GM21723 (cell line): ENCODE measurements around the gene GHRH.

Experiments
- ATAC-seq: cut with Tn5 transposase; IDR thresholded peaks from one replicate; pipeline ENCODE4 v1.9.1; 2021; ENCODE audit warnings: mild to moderate bottlenecking, moderate library complexity; ENCODE audit not compliant: unreplicated experiment

Gene GHRH

DNA sequence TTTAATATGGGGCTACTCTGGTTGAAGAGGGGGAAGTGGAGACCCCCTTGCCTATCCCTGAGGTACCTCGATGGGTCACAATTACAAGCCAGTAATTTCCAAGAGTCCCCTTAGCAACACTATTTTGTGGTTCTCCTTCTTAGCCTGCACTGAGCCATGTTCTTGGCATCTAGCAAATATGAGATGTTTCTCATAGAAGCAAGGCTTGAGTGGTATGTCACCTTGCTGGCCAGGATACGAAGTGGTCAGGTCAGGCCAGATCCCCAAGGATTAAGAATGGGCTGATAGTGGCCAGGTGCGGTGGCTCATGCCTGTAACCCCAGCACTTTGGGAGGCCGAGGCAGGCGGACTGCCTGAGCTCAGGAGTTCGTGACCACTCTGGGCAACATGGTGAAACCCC is 2.1 kb upstream of the GHRH start:
- ATAC-seq = no peak

DNA sequence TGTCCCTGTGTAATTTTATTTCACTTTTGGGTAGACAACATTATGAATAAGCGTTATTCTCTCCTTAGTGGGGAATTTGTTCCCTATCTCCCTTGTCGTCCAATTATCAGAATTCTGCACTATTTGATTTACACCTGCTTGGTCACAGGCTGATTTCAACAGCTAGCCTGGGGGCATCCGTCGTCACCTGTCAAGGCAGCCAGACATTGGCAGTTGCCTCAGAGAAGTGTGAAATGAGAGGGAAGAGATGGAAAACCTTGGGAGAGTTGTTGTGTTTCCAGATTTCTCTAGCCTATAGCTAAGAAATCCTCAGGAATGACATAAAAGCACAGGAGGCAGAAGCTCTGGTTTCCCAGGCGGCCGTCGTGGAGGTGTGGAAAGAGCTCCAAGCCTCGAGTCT is 891 bp upstream of the GHRH start:
- no peak for ATAC-seq

DNA sequence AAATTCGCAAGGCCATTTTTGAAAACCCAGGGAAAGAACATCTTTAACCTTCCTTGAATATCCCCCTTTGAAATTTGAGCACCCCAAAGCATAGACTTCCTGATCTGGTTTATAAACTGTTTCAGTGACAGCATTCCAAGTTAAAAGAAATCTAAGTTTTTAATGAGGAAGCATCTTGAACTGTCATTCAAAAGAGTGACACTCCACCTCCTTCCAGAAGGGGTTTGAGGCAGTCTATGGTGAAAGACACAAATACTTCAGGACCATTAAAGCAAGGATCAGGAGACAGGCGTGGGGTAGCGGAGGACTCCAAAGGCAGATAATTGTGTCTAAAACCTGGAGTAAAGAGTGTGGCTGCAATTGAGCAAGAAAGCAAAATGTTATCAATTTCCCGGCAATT is 691 bp downstream of the GHRH start:
- ATAC-seq = no peak

- ATAC-seq = no peak
Measured at GRCh38 chr20:37259865-37260264, 1.7 kb downstream of the GHRH start.

GRCh38 chr20:37259031-37259430 is 2.6 kb downstream of the GHRH start:
- ATAC-seq = no peak

- no peak for ATAC-seq
Measured at GRCh38 chr20:37257988-37258387, 3.6 kb downstream of the GHRH start.

DNA sequence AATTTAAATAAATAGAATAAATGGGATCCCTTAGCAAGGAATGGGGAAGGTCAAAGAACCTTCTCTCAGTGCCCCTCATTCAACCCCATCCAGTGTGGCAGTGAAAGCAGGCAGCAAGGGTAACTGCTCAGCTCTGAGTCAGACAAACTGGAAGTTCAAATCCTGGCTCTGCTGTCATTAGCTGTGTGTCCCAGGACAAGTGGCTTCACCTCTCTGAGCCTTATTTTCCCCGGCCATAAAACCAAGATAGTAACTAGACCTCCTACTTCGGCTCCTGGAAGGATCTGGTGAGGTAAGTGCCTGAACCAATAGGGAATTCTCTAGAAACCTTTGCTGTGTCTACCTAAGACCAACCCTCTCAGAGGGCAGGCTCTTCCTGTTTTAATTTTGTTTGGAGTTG is 4.1 kb downstream of the GHRH start:
- no peak for ATAC-seq

- no peak for ATAC-seq
Measured at GRCh38 chr20:37256286-37256685, 5.3 kb downstream of the GHRH start.

GRCh38 chr20:37254114-37254878 is 7.3 kb downstream of the GHRH start:
- ATAC-seq = no peak

DNA sequence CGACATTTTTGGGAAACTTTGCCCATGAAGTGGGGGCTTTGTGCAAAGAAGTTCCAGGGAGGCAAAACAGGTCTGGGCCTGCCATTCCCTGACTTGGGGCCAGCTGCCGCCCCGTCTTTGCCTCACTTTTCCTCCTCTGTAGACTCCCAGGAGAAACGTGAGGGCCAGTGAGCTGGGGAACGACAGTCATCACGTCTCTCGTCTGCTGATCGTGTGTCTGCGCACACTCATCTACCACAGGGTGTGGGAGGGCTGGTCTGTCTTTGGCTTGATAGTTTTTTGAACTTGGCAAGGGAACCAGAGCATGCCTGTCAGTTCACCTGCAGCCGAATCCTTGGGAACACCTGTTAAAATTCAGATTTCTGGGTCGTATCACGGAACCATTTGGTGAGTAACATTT is 8.5 kb downstream of the GHRH start:
- no peak for ATAC-seq

DNA sequence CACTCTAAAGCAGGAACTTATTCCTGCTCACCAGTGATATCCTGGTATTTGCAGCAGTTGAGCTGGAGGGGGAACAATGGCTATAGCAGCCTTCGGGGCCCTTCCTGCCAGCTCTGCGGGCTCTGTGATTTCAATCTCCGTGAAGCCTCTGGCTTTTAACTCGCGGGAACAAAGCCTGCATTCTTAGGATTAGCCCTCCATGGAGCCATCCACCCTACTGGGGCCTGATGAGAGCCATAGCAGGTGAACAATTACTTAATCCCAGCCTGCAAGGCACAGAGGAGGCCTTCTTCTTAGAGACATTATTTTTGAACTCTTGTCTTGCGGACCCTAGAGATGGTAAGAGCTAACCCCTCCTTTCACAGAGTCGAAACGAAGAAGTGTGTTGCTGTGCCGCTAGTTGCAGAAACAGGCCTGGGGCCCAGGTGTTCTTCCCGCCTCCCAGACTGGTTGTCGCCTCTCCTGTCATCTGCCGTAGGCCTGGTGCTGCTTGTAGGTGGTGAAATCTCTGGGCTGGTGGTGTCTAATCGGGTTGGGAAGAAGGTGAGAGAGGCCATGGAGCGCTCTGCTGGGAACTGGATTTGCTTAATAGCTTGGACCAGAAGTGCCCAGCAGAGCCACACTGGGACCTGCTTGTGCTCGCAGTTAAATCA is 9.7 kb downstream of the GHRH start:
- ATAC-seq = no peak

DNA sequence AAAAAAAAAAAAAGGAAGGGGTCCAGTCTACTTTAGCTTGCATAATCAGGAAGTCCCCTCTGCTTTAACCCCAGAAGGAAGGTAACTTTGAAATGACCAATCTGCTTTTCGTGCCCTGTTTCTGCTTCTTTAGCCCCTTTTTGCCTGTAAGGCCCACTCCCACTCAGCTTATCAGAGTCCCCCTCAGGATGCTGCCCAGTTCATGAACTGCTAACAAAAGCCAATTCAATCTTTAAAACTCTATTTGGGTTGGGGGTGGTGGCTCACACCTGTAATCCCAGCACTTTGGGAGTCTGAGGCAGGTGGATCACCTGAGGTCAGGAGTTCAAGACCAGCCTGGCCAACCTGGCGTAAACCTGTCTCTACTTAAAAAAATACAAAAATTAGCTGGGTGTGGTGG is 12.3 kb downstream of the GHRH start:
- ATAC-seq = no peak

GRCh38 chr20:37247547-37247946 is 14.1 kb downstream of the GHRH start:
- no peak for ATAC-seq

- no peak for ATAC-seq
Measured at GRCh38 chr20:37246736-37247135, 14.9 kb downstream of the GHRH start.

GRCh38 chr20:37245216-37246150 is 16.1 kb downstream of the GHRH start:
- ATAC-seq = no peak

GRCh38 chr20:37244572-37244957 is 17.0 kb downstream of the GHRH start:
- ATAC-seq = no peak

DNA sequence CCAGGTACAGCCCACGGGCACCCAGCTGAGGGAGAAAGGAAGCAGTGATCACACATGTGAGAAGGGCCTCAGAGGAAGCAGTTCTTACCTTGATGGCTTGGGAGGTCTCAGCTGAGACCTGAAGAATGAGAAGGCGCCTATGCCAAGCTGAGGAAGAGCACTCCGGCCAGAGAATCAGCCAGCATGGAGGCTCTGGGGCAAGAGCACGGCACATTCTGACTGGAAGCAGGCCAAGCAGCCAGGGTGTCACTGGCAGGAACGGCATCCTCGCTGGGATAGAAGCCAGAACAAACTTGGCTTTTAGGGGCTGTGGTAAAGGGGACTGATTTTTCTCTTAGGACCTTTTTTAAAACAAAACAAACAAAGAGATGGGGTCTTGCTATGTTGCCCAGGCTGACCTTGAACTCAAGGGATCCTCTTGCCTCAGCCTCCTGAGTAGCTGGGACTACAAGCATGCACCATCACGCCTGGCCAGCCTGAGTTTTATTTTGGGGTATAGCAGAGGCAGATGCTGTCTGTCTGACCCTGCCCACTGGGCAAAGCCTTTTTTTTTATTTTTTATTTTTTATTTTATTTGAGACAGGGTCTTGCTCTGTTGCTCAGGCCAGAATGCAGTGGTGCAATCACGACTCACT is 17.6 kb downstream of the GHRH start:
- no peak for ATAC-seq

GRCh38 chr20:37243076-37243936 is 18.3 kb downstream of the GHRH start:
- no peak for ATAC-seq

GRCh38 chr20:37242503-37242902 is 19.1 kb downstream of the GHRH start:
- ATAC-seq = no peak

GRCh38 chr20:37240337-37241067 is 21.1 kb downstream of the GHRH start:
- ATAC-seq = no peak
